22Rv1 (cell line): ENCODE data around the gene TPRG1L.

Source experiments
- ZFX ChIP-seq: fragments of 450-650 bp; IDR thresholded peaks from 2 replicates; pipeline ENCODE4 v1.6.1; 2017; ENCODE audit warnings: antibody characterized with exemption, borderline replicate concordance
- TF ChIP-seq, protein P1 (sequence below): fragments of 450-650 bp; IDR thresholded peaks from 2 replicates; pipeline ENCODE4 v1.5.1; 2017; ENCODE audit warnings: mild to moderate bottlenecking

GRCh38 chr1:3630161-3630611 is 5.4 kb downstream of the TPRG1L start:
- TF ChIP-seq, protein P1, sequence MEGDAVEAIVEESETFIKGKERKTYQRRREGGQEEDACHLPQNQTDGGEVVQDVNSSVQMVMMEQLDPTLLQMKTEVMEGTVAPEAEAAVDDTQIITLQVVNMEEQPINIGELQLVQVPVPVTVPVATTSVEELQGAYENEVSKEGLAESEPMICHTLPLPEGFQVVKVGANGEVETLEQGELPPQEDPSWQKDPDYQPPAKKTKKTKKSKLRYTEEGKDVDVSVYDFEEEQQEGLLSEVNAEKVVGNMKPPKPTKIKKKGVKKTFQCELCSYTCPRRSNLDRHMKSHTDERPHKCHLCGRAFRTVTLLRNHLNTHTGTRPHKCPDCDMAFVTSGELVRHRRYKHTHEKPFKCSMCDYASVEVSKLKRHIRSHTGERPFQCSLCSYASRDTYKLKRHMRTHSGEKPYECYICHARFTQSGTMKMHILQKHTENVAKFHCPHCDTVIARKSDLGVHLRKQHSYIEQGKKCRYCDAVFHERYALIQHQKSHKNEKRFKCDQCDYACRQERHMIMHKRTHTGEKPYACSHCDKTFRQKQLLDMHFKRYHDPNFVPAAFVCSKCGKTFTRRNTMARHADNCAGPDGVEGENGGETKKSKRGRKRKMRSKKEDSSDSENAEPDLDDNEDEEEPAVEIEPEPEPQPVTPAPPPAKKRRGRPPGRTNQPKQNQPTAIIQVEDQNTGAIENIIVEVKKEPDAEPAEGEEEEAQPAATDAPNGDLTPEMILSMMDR, result no peak
- TF ChIP-seq ZFX, result no peak
